Daoy (cell line): Measurements from ENCODE around the gene ABTB2. TPM values are rescaled to one million over a fixed set of nuclear protein-coding genes. Genes with fewer than 3 reads are reported as not detected.
A peak's percentile ranks its signal among the peaks of the same experiment; 100 is the strongest.
"Not testable (repeated sequence)": the region's sequence is repeated elsewhere in the genome, so short reads cannot be mapped to it uniquely, and the experiment has no call there.

ENCODE experiments used
- DNase-seq: peaks from one replicate; pipeline ENCODE4 v3.0.0-alpha.2; 2015; ENCODE audit warnings: low read depth
- total RNA-seq: library from RNA; depleted of rRNA; stranded (reverse); fragments of >200 nt; shearing (Covaris generic); gene quantifications from 2 replicates; pipeline ENCODE4 v1.2.3, GENCODE V29; 2014

The ABTB2 gene
- total RNA-seq, 1 experiment from 2014 or later, result 9.3 TPM

- no peak for DNase-seq
These were observed 167.3 kb downstream of the ABTB2 start for GRCh38 chr11:34190192-34191139.

- DNase-seq, result no peak
These were observed 168.6 kb downstream of the ABTB2 start for GRCh38 chr11:34189191-34189590.

- DNase-seq, result no peak
These were observed 169.6 kb downstream of the ABTB2 start for GRCh38 chr11:34188181-34188580.

- DNase-seq, result no peak
These were observed 171.6 kb downstream of the ABTB2 start for GRCh38 chr11:34185926-34186841.

- no peak for DNase-seq
These were observed 173.2 kb downstream of the ABTB2 start for GRCh38 chr11:34184505-34185015.

GRCh38 chr11:34183848-34184391, 173.9 kb downstream of the ABTB2 start:
- no peak for DNase-seq

- DNase-seq, result no peak
These were observed 174.7 kb downstream of the ABTB2 start for GRCh38 chr11:34182921-34183685.

GRCh38 chr11:34182425-34182824, 175.4 kb downstream of the ABTB2 start:
- DNase-seq, result no peak

- DNase-seq, result no peak
These were observed 175.9 kb downstream of the ABTB2 start for GRCh38 chr11:34181856-34182405.

- no peak for DNase-seq
These were observed 176.6 kb downstream of the ABTB2 start for GRCh38 chr11:34181251-34181650.

- DNase-seq, result not testable (repeated sequence)
These were observed 177.0 kb downstream of the ABTB2 start for GRCh38 chr11:34180814-34181165.

- no peak for DNase-seq
These were observed 177.6 kb downstream of the ABTB2 start for GRCh38 chr11:34180040-34180813.

- DNase-seq, result no peak
These were observed 178.7 kb downstream of the ABTB2 start for GRCh38 chr11:34179026-34179675.

GRCh38 chr11:34178209-34178821, 179.5 kb downstream of the ABTB2 start:
- DNase-seq, result no peak

GRCh38 chr11:34176751-34177209, 181.0 kb downstream of the ABTB2 start:
- no peak for DNase-seq

GRCh38 chr11:34175284-34176019, 182.4 kb downstream of the ABTB2 start:
- DNase-seq, result no peak

GRCh38 chr11:34174412-34175041, 183.3 kb downstream of the ABTB2 start:
- DNase-seq, result peak; percentile 85

- no peak for DNase-seq
These were observed 184.8 kb downstream of the ABTB2 start for GRCh38 chr11:34173050-34173449.
